Liver (tissue), 3 donors: Measurements from ENCODE around the gene PIGR.

Experiments used
- CTCF ChIP-seq: fragments of 150-350 bp; IDR thresholded peaks from 2 replicates; pipeline ENCODE4 v1.5.1; 2017; ENCODE audit warnings: improper control_type of control experiment, low read depth, low read length; ENCODE audit not compliant: missing input control
- JUND ChIP-seq, 2 donors: IDR thresholded peaks; 2 replicates each; pipeline ENCODE4 v1.6.1; 2016; ENCODE audit warnings: antibody characterized with exemption in 2 of 2
- REST ChIP-seq: IDR thresholded peaks from 2 replicates; pipeline ENCODE4 v1.6.1; 2016; ENCODE audit warnings: antibody characterized with exemption, mild to moderate bottlenecking
- TF ChIP-seq, protein P1 (sequence below): IDR thresholded peaks from 2 replicates; pipeline ENCODE4 v1.6.1; 2016; ENCODE audit warnings: antibody characterized with exemption
- donor health status: healthy.
- donor health status: healthy.

- TF ChIP-seq JUND (IDR thresholded peaks at IDR 0.05): no peak
- TF ChIP-seq, protein P1, sequence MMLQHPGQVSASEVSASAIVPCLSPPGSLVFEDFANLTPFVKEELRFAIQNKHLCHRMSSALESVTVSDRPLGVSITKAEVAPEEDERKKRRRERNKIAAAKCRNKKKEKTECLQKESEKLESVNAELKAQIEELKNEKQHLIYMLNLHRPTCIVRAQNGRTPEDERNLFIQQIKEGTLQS: no peak
- no peak for TF ChIP-seq CTCF
- TF ChIP-seq REST: no peak
These were observed 50.9 kb downstream of the PIGR start for GRCh38 chr1:206895325-206895724.
